T-helper 2 cell treated with Interferon-gamma antibody and Interleukin-4, amounts not matched to agents 100 ng/mL and 5 ng/mL, for 36 hours (primary cell): ENCODE measurements around the gene SIRPA. TPM values are rescaled to one million over a fixed set of nuclear protein-coding genes. Genes with fewer than 3 reads are reported as not detected.

Source experiments
- intact Hi-C: fragments of 100-400 bp; cut with micrococcal nuclease; formaldehyde crosslinking; loops from one replicate; pipeline ENCODE4 v1.15.1; 2023
- total RNA-seq: library from RNA; stranded (reverse); gene quantifications from 2 replicates; pipeline ENCODE4 v1.2.3, GENCODE V29; 2022

SIRPA gene
- total RNA-seq, 1 donor from 2014 or later: not detected

DNA sequence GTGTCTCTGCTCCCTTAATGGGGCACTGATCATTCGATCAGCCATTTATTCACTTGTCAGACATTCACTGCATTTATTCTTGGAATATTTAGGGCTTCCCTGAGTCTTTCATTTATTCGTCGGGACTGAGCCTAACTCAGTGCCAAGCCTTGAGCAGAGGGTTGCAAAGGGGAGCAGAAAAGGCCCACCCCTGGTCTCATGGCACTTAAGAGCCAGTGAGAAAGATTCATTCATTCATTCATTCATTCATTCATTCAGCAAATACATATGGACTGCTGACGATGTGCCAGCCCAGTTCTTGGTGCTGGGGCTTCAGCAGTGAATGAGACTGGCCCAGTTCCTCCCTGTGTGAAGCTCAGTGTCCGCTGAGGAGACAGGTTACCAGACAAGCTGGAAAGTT lies 36.6 kb downstream of the SIRPA start:
- intact Hi-C loops: no loop called here

DNA sequence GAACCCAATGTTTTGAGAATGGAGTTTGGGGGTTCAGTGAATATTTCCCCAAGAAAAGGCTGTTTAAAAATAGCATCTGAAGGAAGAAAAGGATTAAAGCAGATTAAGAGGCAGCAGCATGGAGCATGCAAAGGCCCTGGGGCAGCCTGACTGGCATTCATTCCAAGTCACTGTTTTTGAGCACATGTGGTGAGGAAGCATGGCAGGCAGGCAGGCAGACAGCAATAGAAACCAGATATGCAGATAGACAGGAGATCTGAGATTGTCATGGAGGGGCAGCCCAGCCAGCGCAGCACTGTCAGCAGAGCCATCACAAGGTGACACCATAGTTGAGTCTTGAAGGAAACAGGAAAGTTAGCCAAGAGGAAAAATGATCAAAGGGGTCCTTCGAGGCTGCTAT lies 37.8 kb downstream of the SIRPA start:
- intact Hi-C loops: no loop called here

DNA sequence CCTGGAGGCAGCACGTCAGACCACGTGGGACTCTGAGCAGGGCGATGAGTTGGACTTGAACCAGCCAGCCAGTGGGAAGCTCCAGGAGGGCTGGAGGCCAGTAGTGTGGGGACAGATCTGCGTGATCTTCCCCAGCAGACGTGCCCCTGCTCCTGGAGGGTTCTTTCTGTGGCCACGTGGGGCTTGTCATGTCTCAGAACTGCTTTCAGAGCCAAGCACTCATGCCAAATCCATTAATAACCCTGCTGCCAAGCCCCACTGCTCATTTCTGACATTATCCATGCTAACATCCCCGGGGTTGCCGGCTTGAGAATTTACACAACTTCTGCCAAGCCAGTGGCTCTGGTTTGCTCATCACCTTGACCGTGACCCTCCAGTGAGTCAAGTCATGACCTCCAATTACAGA lies 38.3 kb downstream of the SIRPA start:
- intact Hi-C loops: no loop called here

DNA sequence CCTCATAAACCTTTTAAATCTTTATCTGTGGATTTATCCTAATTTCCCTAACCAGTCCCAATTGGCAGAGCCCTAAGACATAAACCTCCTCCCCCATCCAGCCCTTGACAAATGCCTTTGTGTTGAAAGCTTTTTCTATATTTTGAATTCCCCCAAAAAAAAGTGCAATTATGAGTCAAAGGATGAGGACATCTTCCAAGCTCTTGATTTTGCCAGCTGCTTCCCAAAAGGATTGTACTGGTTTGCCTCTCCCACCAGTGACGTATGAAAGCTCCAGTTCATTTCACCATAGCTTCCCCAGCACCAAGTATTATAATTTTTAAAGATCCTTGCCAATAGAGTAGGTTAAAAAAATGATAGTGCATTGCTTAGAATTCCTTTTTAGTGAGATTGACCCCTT lies 38.9 kb downstream of the SIRPA start:
- intact Hi-C loops: no loop called here

DNA sequence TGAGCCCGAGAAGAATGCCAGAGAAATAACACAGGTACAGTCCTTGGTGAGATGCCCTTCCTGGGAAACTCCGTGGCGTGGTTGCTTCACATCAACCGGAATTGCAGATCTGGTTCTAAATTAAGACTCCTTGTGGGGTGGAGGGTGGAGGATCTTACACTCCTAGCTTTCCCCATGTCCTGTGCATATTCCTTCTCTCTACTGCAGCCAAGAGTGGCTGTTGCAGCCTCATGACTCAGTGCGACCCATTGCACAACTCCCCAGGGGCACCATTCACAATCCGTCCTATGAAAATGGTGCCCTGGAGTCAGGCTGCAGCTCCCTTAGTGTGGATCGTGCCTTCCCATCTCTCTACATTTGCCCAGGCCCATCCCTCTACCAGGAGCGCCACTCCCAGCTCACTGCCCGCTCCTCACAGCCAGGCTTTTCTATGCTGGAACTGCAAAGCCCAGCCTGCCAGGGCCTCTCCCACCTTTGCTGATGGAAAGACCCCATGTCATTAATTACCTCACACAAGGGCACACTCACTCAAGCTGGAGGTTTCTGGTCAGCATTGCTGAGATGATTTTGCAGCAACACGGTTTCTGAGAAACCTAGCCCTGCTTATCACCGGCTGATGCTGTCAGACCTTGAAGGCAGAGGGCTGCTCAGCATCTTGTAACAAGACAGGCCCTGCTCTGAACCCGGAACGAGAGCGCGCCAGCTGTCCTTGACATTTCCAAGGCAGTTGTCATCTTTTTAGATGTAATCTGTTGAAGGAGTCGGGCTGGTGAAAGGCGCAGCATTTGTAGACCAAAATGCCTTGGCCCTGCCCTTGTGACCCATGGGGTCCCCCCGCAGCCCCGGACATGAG lies 39.7 kb downstream of the SIRPA start:
- intact Hi-C loops: no loop called here

DNA sequence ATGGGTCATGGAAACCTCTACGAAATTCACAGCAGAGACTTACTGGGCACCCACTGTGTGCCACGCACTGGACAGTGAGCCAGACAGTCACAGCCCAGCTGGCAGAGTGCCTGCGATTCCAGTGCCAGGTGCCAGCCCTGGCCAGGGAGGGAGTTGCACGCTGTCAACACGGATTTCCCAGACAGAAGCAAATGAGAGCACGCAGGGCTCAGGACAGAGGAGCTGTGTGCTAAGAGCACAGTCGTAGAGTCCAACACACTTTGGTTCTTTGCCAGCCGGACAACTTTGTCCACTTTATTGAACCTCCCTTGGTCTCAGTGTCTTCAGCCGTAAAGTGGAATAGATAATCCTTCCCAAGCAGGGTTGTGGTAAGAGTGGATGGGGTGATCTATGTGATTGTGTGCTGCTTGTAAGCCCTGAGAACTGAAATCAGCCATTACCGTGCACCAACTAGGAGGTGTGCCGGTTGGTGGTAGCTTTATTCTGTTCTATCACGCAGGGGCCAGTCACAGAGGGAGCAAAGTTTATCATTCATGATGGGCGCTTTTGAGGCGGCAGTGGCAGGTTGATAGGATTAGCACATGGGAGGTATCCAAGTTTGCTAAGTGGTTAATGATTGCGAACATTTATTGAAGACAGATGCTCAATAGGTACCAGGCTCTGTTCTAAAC lies 40.6 kb downstream of the SIRPA start:
- intact Hi-C loops: no loop called here

DNA sequence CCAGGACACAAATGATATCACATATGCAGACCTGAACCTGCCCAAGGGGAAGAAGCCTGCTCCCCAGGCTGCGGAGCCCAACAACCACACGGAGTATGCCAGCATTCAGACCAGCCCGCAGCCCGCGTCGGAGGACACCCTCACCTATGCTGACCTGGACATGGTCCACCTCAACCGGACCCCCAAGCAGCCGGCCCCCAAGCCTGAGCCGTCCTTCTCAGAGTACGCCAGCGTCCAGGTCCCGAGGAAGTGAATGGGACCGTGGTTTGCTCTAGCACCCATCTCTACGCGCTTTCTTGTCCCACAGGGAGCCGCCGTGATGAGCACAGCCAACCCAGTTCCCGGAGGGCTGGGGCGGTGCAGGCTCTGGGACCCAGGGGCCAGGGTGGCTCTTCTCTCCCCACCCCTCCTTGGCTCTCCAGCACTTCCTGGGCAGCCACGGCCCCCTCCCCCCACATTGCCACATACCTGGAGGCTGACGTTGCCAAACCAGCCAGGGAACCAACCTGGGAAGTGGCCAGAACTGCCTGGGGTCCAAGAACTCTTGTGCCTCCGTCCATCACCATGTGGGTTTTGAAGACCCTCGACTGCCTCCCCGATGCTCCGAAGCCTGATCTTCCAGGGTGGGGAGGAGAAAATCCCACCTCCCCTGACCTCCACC lies 42.2 kb downstream of the SIRPA start:
- intact Hi-C loops: no loop called here

DNA sequence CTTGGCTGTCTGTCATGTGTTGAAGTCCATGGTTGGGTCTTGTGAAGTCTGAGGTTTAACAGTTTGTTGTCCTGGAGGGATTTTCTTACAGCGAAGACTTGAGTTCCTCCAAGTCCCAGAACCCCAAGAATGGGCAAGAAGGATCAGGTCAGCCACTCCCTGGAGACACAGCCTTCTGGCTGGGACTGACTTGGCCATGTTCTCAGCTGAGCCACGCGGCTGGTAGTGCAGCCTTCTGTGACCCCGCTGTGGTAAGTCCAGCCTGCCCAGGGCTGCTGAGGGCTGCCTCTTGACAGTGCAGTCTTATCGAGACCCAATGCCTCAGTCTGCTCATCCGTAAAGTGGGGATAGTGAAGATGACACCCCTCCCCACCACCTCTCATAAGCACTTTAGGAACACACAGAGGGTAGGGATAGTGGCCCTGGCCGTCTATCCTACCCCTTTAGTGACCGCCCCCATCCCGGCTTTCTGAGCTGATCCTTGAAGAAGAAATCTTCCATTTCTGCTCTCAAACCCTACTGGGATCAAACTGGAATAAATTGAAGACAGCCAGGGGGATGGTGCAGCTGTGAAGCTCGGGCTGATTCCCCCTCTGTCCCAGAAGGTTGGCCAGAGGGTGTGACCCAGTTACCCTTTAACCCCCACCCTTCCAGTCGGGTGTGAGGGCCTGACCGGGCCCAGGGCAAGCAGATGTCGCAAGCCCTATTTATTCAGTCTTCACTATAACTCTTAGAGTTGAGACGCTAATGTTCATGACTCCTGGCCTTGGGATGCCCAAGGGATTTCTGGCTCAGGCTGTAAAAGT lies 43.5 kb downstream of the SIRPA start:
- intact Hi-C loops: no loop called here

DNA sequence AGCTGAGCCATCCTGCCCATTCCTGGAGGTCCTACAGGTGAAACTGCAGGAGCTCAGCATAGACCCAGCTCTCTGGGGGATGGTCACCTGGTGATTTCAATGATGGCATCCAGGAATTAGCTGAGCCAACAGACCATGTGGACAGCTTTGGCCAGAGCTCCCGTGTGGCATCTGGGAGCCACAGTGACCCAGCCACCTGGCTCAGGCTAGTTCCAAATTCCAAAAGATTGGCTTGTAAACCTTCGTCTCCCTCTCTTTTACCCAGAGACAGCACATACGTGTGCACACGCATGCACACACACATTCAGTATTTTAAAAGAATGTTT lies 44.0 kb downstream of the SIRPA start:
- intact Hi-C loops: no loop called here

DNA sequence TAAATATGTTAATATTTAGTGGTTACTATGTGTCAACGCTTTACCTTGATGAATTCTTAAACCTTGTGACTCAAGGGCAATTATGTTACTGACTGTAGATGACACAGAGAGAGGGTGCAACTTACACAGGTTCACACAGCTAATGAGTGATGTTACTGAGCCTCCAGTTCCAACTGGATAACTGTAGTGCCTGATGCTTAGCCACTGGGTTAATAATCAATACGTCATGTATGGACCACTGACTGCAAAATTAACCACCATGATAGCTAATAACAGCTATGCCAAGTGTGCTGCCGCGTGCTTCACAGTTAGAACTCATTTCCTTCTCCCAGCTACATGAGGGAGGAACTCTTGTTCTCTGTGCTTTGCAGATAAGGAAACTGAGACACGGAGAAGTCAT lies 45.4 kb downstream of the SIRPA start:
- intact Hi-C loops: no loop called here

DNA sequence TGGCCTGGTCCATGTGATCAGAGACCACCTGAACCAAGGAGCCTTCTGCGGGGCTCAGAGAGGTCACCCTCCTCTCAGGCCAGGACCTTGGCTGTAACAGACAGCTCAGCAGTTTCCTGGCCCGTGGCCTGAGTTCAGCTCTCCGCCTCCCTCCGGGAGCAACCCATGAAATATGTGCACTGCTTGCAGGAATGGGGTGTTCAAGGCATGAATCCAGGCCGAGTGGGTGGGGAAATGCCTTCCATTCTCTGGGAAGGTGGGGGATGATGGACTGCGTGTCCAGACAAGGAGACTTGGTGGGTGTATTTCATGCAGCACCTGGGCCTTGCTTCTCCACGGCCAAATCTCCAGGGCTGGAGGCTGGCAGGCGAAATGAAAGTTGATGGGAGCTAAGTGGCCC lies 46.0 kb downstream of the SIRPA start:
- intact Hi-C loops: no loop called here

DNA sequence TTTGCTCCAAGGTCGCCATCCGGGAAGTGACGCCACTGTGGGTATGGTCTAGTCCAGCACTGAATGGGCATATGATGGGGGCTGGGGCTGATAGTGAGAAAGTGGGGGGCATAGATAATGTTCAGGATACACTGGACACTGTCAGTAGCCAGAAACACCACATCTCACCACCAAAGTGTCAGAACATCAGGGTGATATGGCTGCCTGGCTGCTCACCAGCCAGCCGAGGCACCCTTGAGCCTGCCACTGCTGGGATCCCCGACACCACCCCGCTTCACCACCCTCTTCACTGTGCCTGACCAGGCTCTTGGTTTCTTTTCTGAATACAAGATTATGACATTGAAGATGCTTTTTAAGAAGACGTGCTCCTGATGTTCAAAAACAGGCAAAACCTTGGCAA lies 46.9 kb downstream of the SIRPA start:
- intact Hi-C loops: no loop called here

DNA sequence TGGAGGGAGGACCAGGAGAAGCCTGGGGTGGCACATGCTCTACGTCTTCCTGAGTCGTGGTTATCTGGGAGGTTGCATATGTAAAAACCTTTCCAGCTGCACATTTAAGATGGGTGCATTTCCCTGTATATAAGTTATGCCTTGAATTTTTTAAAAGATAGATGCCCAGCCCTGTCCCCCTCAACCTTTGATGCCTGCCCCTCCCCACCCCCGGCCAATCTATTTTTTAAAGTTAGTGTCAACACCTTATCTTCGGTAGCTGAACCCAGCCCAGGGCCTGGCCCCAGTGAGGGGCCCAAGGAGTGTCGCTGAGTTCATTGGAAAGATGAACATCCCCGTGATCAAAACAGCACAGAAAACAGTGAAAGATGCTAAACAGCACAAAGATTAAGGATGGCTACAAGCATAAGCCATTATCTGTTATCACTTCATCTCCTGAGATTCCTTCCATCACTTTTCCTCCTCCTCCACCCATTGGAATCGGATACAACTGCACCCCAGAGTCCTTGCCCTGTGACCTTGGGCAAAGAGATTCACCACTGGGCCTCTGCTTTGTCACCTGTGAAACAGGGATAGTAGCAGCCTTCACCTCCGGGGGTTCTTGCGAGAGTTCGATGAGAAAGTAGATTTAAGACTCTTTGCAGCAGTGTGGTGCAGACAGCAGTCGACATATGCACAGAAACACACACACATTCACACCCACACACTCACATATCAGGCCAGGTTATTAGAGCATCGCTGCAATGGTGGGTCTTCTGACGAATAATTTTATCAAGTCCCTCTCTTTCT lies 47.5 kb downstream of the SIRPA start:
- intact Hi-C loops: no loop called here

DNA sequence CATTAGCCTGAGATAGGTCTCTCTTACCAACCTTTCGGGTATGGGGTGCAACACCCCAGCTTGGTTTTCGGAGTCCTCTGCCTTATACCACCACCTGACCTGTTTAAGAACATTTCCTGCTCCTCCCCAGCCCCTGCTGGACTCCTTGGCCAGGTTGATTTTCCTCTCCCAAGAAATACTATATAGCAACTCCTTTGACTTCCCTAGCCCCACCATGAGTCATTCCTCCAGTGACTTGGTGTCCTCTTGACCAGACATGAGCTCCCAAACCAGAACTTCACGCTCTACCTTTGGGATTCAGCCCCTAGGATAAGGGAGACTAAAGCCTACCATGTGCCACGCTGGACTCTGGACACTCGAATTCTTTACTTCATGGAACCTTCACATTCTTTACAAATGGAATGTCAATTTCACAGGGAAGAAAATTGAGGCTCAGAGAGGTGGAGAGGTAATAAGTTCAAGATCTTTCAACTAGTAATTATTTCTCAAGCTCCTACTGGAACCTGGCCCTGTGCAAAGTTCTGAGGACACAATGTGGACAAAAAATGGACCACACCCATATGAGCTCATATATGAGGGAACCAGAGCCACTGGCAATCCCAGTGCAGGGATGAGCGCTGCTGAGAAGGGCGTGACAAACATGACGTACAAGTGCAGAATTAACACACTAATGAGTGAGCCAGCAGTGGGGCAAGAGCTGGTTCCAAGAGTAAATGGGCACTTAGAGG lies 48.2 kb downstream of the SIRPA start:
- intact Hi-C loops: no loop called here

DNA sequence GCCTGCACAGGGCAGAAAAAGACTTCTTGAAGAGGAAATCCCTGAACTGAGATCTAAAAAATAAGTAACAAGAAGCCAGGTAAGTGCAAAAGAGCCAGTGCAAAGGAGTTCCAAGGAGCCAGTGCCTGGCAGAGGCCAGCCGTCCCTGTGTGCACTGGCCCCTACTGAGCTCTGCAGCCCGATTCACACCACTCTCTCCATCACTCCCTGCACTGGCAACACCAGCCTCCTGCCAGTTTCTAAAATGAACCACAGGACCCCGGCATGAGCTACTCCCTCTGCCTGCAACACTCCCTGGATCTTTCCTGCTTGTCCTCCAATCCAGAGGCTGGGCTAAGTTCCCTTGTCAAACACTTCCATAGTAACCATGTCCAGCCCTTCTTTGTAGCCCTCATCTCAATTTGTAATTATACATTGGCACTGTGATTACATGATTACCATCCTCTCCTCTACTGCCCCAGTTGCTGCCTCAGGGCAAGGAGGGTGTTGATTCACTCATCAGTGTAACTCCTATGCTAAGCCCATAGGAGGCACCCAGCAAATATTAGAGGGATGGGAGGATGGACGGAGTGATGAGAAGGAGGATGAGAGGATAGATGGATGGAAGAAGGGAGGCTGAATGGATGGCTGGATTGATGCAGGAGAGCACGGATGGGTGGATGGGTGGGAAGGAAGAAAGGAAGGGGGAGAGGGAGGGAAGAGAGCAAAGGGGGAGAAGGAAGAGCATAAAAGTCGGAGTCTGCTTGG lies 49.3 kb downstream of the SIRPA start:
- intact Hi-C loops: no loop called here

DNA sequence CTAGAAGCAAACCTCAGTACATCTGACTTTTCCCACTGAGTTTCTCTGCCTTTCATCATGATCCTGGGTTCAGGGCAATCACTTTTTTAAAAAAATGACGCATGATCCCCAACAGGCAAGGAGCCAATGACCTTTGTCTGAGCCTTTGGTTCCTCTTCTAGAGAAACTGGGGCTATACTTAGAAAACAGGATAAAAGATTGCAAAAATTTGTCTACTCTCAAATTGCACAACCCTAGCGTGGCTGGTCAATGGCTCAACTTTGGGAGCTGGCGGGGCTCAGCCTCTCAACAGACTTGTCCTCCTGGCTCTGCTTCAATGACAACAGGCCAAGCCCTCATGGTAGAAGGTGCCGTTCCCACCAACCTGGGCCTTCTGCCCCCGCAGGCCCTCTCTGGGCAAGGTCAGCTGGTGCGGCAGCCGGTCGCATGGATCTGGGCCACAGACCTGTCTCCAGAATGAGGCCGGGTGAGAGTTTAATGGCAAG lies 50.0 kb downstream of the SIRPA start:
- intact Hi-C loops: no loop called here

DNA sequence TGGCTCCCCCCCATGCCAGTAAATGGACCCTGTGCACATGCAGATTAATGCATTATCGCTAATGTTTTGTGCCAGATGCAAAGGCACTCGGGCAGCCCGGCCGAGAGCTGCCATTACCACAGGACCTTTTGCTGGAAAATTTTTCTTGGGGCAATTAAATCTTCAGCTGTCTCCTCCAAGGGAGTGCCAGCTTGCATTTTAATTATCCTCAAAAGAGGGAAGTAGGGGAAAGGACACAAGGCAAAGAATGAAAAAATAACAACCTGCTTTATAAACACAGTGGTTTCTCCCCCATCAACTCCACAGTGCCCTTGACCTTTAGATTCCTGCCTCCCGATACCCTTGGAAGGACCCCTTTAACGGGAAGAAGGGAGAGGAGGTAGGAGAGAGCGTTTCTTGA lies 50.5 kb downstream of the SIRPA start:
- intact Hi-C loops: no loop called here

DNA sequence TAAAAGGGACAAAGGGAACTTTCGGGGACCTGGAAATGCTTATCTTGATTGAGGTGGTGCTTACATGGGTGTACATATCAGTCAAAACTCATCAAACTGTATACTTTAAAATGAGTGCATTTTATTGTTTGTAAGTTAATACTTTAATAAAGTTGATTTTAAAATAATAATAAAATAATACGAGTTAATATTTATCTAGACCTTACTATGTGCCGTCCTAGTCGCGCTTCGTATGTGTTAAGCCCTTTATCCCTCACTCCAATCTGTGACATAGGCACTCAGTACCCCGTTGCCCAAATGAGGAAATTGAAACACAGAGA lies 51.2 kb downstream of the SIRPA start:
- intact Hi-C loops: no loop called here

DNA sequence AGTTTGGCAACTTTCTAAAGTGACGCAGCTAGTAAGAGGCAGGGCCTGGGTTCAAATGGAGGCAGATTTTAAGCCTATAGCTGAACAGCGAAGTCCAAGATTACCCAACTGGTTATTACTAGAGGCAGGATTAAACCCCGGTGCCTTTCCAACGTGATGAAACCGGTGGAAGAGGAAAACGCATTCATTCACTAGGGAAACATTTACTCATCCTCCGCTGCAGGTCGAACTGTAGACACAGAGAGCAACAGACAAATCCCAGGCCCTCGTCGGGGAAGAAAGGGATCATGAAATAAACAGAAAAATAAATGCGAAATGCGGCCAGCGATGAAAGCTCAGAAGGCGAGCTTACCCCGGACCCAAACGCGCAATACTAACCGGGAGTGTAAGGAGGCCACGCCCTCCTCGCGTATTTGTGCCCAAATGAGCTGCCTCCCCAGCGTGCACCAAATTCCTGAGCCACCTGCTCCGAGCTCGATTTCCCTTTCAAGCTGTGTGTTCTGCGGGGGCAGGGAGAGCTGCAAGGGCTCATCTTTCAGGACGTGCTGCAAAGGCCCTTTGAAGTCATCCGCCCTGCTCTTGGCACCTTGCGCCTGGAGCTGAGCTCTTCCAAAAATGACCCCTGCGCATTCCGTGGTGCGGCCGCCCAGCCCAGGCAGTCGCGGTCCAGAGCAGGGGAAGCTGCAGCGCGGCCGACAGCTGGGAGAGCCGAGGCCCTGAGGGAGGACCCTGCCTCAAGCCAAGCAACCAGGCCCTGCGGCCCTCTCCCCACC lies 51.7 kb downstream of the SIRPA start:
- intact Hi-C loops: no loop called here
